Testis (tissue), 3 donors: Measurements from ENCODE around the gene DENND2D. TPM values are rescaled to one million over a fixed set of nuclear protein-coding genes. Genes with fewer than 3 reads are reported as not detected.

Source experiments
- DNase-seq: peaks from one replicate; pipeline ENCODE4 v3.0.0-alpha.2; 2019
- H3K27ac ChIP-seq, 2 donors: fragments of 200-600 bp; sonication (generic); one replicate each; pipeline ENCODE4 v1.5.1; 2019
- H3K27me3 ChIP-seq: fragments of 200-600 bp; sonication (generic); one replicate; pipeline ENCODE4 v1.5.1; 2019
- H3K36me3 ChIP-seq: fragments of 200-600 bp; sonication (generic); one replicate; pipeline ENCODE4 v1.5.1; 2017; ENCODE audit warnings: low read depth; ENCODE audit errors: missing control alignments
- H3K4me1 ChIP-seq: fragments of 200-600 bp; sonication (generic); one replicate; pipeline ENCODE4 v1.5.1; 2019
- H3K4me3 ChIP-seq, 2 donors: fragments of 200-600 bp; sonication (generic); one replicate each; pipeline ENCODE4 v1.5.1; 2017 to 2019
- H3K9me3 ChIP-seq: fragments of 200-600 bp; sonication (generic); one replicate; pipeline ENCODE4 v1.5.1; 2017
- CTCF ChIP-seq, 3 experiments: fragments of 450-650 bp in 2 of 3; fragments of 200-600 bp in 1 of 3; sonication (generic) in 1 of 3; IDR thresholded peaks; one replicate each; pipeline ENCODE4 v1.5.1; 2016 to 2019; ENCODE audit warnings: antibody characterized with exemption in 3 of 3, mild to moderate bottlenecking in 2 of 3, moderate library complexity in 1 of 3
- POLR2A ChIP-seq: fragments of 450-650 bp; IDR thresholded peaks from one replicate; pipeline ENCODE4 v1.6.1; 2017; ENCODE audit warnings: antibody characterized with exemption, mild to moderate bottlenecking, moderate library complexity
- WGBS, 2 donors: methylation state at CpG; one replicate each; pipeline ENCODE4 v1.1.5; 2018; 5-methylcytosine and 5-hydroxymethylcytosine counted together
- intact Hi-C: fragments of 100-400 bp; cut with DNase I; formaldehyde crosslinking; loops from one replicate; pipeline ENCODE4 v1.15.1; 2023; ENCODE audit warnings: low total_unique reads
- polyA plus RNA-seq: library from polyadenylated mRNA; stranded (reverse); fragments of 350-450 nt; fragmentation: Illumina TruSeq; extraction: RNeasy Lipid Tissue Mini Kit (QIAGEN cat#74804); gene quantifications from one replicate; pipeline ENCODE4 v1.2.3, GENCODE V29; 2014; ENCODE audit warnings: low read depth, low replicate concordance; ENCODE audit not compliant: insufficient read depth
- total RNA-seq, 2 donors: library from RNA; depleted of rRNA; stranded (reverse); fragments of >200 nt; gene quantifications; one replicate each; pipeline ENCODE4 v1.2.3, GENCODE V29; 2016

DENND2D gene
- total and polyA plus RNA-seq, 3 donors from 2014 or later: 21.2 to 38.8 (median 22.9) TPM

GRCh38 chr1:111225717-111226400 is 25.4 kb upstream of the DENND2D start:
- TF ChIP-seq POLR2A (no peak), CTCF (IDR thresholded peaks at IDR 0.05) (no peak)
- Histone ChIP-seq H3K4me3 (no peak overlapping the region), H3K9me3 (no peaks in the 10 kb centered on the region), H3K27me3 (no peaks in the 10 kb centered on the region), H3K27ac (no peak overlapping the region), H3K4me1 (peaks cover 28% of the 10 kb centered on the region), H3K36me3 (no peaks in the 10 kb centered on the region)
- intact Hi-C loops: no loop called here
- WGBS, 2 donors: 55 to 68% methylated on average over 6 of the region's 6 CpGs
- DNase-seq: no peak

GRCh38 chr1:111225091-111225490 is 24.6 kb upstream of the DENND2D start:
- no peak for DNase-seq
- Histone ChIP-seq H3K36me3 (no peaks in the 10 kb centered on the region), H3K9me3 (no peaks in the 10 kb centered on the region), H3K27ac (no peak overlapping the region), H3K4me3 (no peak overlapping the region), H3K4me1 (peaks cover 28% of the 10 kb centered on the region), H3K27me3 (no peaks in the 10 kb centered on the region)
- intact Hi-C loops: no loop called here
- TF ChIP-seq POLR2A: no peak
- no peak for TF ChIP-seq CTCF (IDR thresholded peaks at IDR 0.05)

- Histone ChIP-seq H3K27ac (no peak overlapping the region), H3K9me3 (no peaks in the 10 kb centered on the region), H3K4me1 (peaks cover 22% of the 10 kb centered on the region), H3K4me3 (no peak overlapping the region), H3K36me3 (no peaks in the 10 kb centered on the region), H3K27me3 (no peaks in the 10 kb centered on the region)
- peak in 1 of 3 experiments; percentile 9 for TF ChIP-seq CTCF (IDR thresholded peaks at IDR 0.05)
- no peak for TF ChIP-seq POLR2A
- WGBS, 2 donors: 88 to 89% methylated on average over 6 of the region's 6 CpGs
- intact Hi-C loops: loop anchor here (5.0 kb wide), 1 partner anchor 179 kb away; no protein-coding TSS in a partner anchor
- no peak for DNase-seq
Measured at GRCh38 chr1:111223126-111223685, 22.8 kb upstream of the DENND2D start.

GRCh38 chr1:111222308-111223125 is 22.1 kb upstream of the DENND2D start:
- 32 to 34% methylated on average over 10 of the region's 10 CpGs for WGBS, 2 donors
- DNase-seq: peak; percentile 87
- no peaks in the 10 kb centered on the region for H3K9me3 ChIP-seq
- no peaks in the 10 kb centered on the region for H3K36me3 ChIP-seq
- intact Hi-C loops: loop anchor here (5.0 kb wide), 1 partner anchor 180 kb away; no protein-coding TSS in a partner anchor
- no peak overlapping the region for H3K27ac ChIP-seq
- H3K4me1 ChIP-seq: peaks cover 15% of the 10 kb centered on the region
- no peak overlapping the region for H3K4me3 ChIP-seq
- no peaks in the 10 kb centered on the region for H3K27me3 ChIP-seq
- TF ChIP-seq CTCF (IDR thresholded peaks at IDR 0.05): peak; percentile 56 to 90 (median 82)
- no peak for TF ChIP-seq POLR2A
